Thyroid gland (tissue), 4 donors: Measurements from ENCODE around the gene SLC39A2. TPM values are rescaled to one million over a fixed set of nuclear protein-coding genes. Genes with fewer than 3 reads are reported as not detected.
A peak's percentile ranks its signal among the peaks of the same experiment; 100 is the strongest.

Experiments
- DNase-seq, 2 donors: peaks; one replicate each; pipeline ENCODE4 v3.0.0-alpha.2; 2019
- H3K27ac ChIP-seq, 3 donors: fragments of 200-600 bp; sonication (generic); 1 replicate in 2 of 3; 2 replicates in 1 of 3; pipeline ENCODE4 v1.5.1; 2016 to 2019; ENCODE audit warnings: mild to moderate bottlenecking in 1 of 3, moderate library complexity in 1 of 3
- H3K27me3 ChIP-seq: fragments of 200-600 bp; sonication (generic); one replicate; pipeline ENCODE4 v1.5.1; 2019
- H3K36me3 ChIP-seq, 2 donors: fragments of 200-600 bp; sonication (generic); one replicate each; pipeline ENCODE4 v1.5.1; 2016 to 2019
- H3K4me1 ChIP-seq, 2 donors: fragments of 200-600 bp; sonication (generic); one replicate each; pipeline ENCODE4 v1.5.1; 2017 to 2019
- H3K4me3 ChIP-seq, 3 donors: fragments of 200-600 bp; sonication (generic); replicated peaks in 1 of 3; 1 replicate in 2 of 3; 2 replicates in 1 of 3; pipeline ENCODE4 v1.5.1; 2016; ENCODE audit warnings: mild to moderate bottlenecking in 1 of 3
- H3K9me3 ChIP-seq: fragments of 200-600 bp; sonication (generic); one replicate; pipeline ENCODE4 v1.5.1; 2017
- CTCF ChIP-seq, 6 experiments: fragments of 200-600 bp in 3 of 6; fragments of 450-650 bp in 3 of 6; sonication (generic) in 3 of 6; IDR thresholded peaks; one replicate each; pipeline ENCODE4 v1.5.1; 2016 to 2019; ENCODE audit warnings: antibody characterized with exemption in 6 of 6, mild to moderate bottlenecking in 2 of 6, inconsistent platforms in 1 of 6, moderate library complexity in 1 of 6
- POLR2A ChIP-seq, 2 donors: fragments of 450-650 bp; IDR thresholded peaks; one replicate each; pipeline ENCODE4 v1.6.1; 2017; ENCODE audit warnings: antibody characterized with exemption in 2 of 2, mild to moderate bottlenecking in 2 of 2, moderate library complexity in 1 of 2
- WGBS, 2 donors: methylation state at CpG; one replicate each; pipeline ENCODE4 v1.1.5; 2017; 5-methylcytosine and 5-hydroxymethylcytosine counted together
- intact Hi-C: fragments of 100-400 bp; cut with DNase I; formaldehyde crosslinking; loops from one replicate; pipeline ENCODE4 v1.15.1; 2023
- total RNA-seq, 4 donors: library from RNA; depleted of rRNA; stranded (reverse); fragments of >200 nt; gene quantifications; one replicate each; pipeline ENCODE4 v1.2.3, GENCODE V29; 2016

The SLC39A2 gene
- total RNA-seq, 4 donors from 2014 or later, result not detected

GRCh38 chr14:21019366-21019765, 20.3 kb downstream of the SLC39A2 start:
- H3K9me3 ChIP-seq, result no peaks in the 10 kb centered on the region
- H3K36me3 ChIP-seq, result peaks cover 11 to 21% of the 10 kb centered on the region in 2 donors
- no peak overlapping the region for H3K27ac ChIP-seq
- intact Hi-C loops, result loop anchor here (5.0 kb wide), 1 partner anchor 73 kb away; no protein-coding TSS in a partner anchor
- WGBS, 2 donors, result 73 to 81% methylated on average over 1 of the region's 1 CpG
- peaks cover 8 to 13% of the 10 kb centered on the region in 2 donors for H3K4me1 ChIP-seq
- H3K4me3 ChIP-seq, result no peak overlapping the region
- H3K27me3 ChIP-seq, result no peaks in the 10 kb centered on the region
- no peak for DNase-seq
- TF ChIP-seq CTCF (IDR thresholded peaks at IDR 0.05), result no peak
- no peak for TF ChIP-seq POLR2A (IDR thresholded peaks at IDR 0.05)

- 85 to 88% methylated on average over 5 of the region's 5 CpGs for WGBS, 2 donors
- Histone ChIP-seq H3K9me3 (no peaks in the 10 kb centered on the region), H3K4me1 (peaks cover 8 to 18% of the 10 kb centered on the region in 2 donors), H3K36me3 (peaks cover 11 to 21% of the 10 kb centered on the region in 2 donors), H3K4me3 (no peak overlapping the region), H3K27ac (no peak overlapping the region), H3K27me3 (no peaks in the 10 kb centered on the region)
- TF ChIP-seq POLR2A (IDR thresholded peaks at IDR 0.05), result no peak
- TF ChIP-seq CTCF (IDR thresholded peaks at IDR 0.05), result no peak
- no peak for DNase-seq
- intact Hi-C loops, result no loop called here
These were observed 22.0 kb downstream of the SLC39A2 start for GRCh38 chr14:21020977-21021545.

- Histone ChIP-seq H3K9me3 (no peaks in the 10 kb centered on the region), H3K4me3 (no peak overlapping the region), H3K4me1 (peaks cover 8 to 23% of the 10 kb centered on the region in 2 donors), H3K27me3 (no peaks in the 10 kb centered on the region), H3K27ac (peak overlapping the region in 2 of 3 donors; percentile 82 to 94), H3K36me3 (peaks cover 11 to 18% of the 10 kb centered on the region in 2 donors)
- TF ChIP-seq CTCF (IDR thresholded peaks at IDR 0.05) (no peak), POLR2A (IDR thresholded peaks at IDR 0.05) (no peak)
- intact Hi-C loops, result no loop called here
- no peak for DNase-seq
- WGBS, 2 donors, result 82 to 87% methylated on average over 5 of the region's 5 CpGs
These were observed 23.6 kb downstream of the SLC39A2 start for GRCh38 chr14:21022686-21023085.

- DNase-seq, result no peak
- TF ChIP-seq CTCF (IDR thresholded peaks at IDR 0.05), result no peak
- no peak for TF ChIP-seq POLR2A (IDR thresholded peaks at IDR 0.05)
- WGBS, 2 donors, result 66 to 75% methylated on average over 7 of the region's 7 CpGs
- Histone ChIP-seq H3K27me3 (no peaks in the 10 kb centered on the region), H3K4me3 (peak overlapping the region in 1 of 3 donors; percentile 93), H3K27ac (peak overlapping the region in 2 of 3 donors; percentile 82 to 94), H3K9me3 (no peaks in the 10 kb centered on the region), H3K36me3 (peaks cover 11 to 13% of the 10 kb centered on the region in 2 donors), H3K4me1 (peaks cover 8 to 23% of the 10 kb centered on the region in 2 donors)
- intact Hi-C loops, result no loop called here
These were observed 24.1 kb downstream of the SLC39A2 start for GRCh38 chr14:21023174-21023573.

GRCh38 chr14:21023817-21024584, 24.9 kb downstream of the SLC39A2 start:
- peaks cover 8 to 23% of the 10 kb centered on the region in 2 donors for H3K4me1 ChIP-seq
- WGBS, 2 donors, result 32 to 39% methylated on average over 17 of the region's 17 CpGs
- H3K4me3 ChIP-seq, result peak overlapping the region; percentile 19 to 94 (median 93)
- H3K36me3 ChIP-seq, result peaks cover 5 to 11% of the 10 kb centered on the region in 2 donors
- intact Hi-C loops, result no loop called here
- no peaks in the 10 kb centered on the region for H3K27me3 ChIP-seq
- H3K9me3 ChIP-seq, result no peaks in the 10 kb centered on the region
- peak overlapping the region; percentile 82 to 94 (median 86) for H3K27ac ChIP-seq
- TF ChIP-seq POLR2A (IDR thresholded peaks at IDR 0.05) (no peak), CTCF (IDR thresholded peaks at IDR 0.05) (no peak)
- no peak for DNase-seq
